ENCODE results near the gene KIZ.
A peak's percentile ranks its signal among the peaks of the same experiment; 100 is the strongest.

KIZ gene

GRCh38 chr20:21105429-21106170, 20.3 kb upstream of the KIZ start:
- DNase-seq (ENCODE audit: low spot score), result no peak

- no peak for DNase-seq (ENCODE audit: low spot score)
Measured at GRCh38 chr20:21106171-21107017, 19.5 kb upstream of the KIZ start, which contains the start of gene LINC00237. TSS of gene LINC00237 (minus strand) at chr20:21106358.

GRCh38 chr20:21109144-21109543, 16.7 kb upstream of the KIZ start:
- no peak for DNase-seq (ENCODE audit: low spot score)

- no peak for DNase-seq (ENCODE audit: low spot score)
Measured at GRCh38 chr20:21110811-21111210, 15.1 kb upstream of the KIZ start.

- DNase-seq (ENCODE audit: low spot score), result no peak
Measured at GRCh38 chr20:21111416-21111815, 14.5 kb upstream of the KIZ start.

GRCh38 chr20:21113697-21114096, 12.2 kb upstream of the KIZ start:
- no peak for DNase-seq (ENCODE audit: low spot score)

GRCh38 chr20:21114584-21114983, 11.3 kb upstream of the KIZ start:
- no peak for DNase-seq (ENCODE audit: low spot score)

- DNase-seq (ENCODE audit: low spot score), result no peak
Measured at GRCh38 chr20:21117521-21117920, 8.4 kb upstream of the KIZ start.

GRCh38 chr20:21118138-21118537, 7.7 kb upstream of the KIZ start:
- no peak for DNase-seq (ENCODE audit: low spot score)

- no peak for DNase-seq (ENCODE audit: low spot score)
Measured at GRCh38 chr20:21118782-21119181, 7.1 kb upstream of the KIZ start.

GRCh38 chr20:21124190-21124589, 1.7 kb upstream of the KIZ start:
- DNase-seq (ENCODE audit: low spot score), result no peak

- DNase-seq (ENCODE audit: low spot score), result peak; percentile 69
Measured at GRCh38 chr20:21125072-21125848, 622 bp upstream of the KIZ start.

GRCh38 chr20:21126581-21126870, 644 bp downstream of the KIZ start:
- no peak for DNase-seq (ENCODE audit: low spot score)

GRCh38 chr20:21127201-21127981, 1.5 kb downstream of the KIZ start:
- no peak for DNase-seq (ENCODE audit: low spot score)

- no peak for DNase-seq (ENCODE audit: low spot score)
Measured at GRCh38 chr20:21129861-21130260, 4.0 kb downstream of the KIZ start.

- no peak for DNase-seq (ENCODE audit: low spot score)
Measured at GRCh38 chr20:21133404-21133803, 7.5 kb downstream of the KIZ start.

- DNase-seq (ENCODE audit: low spot score), result no peak
Measured at GRCh38 chr20:21133917-21134622, 8.2 kb downstream of the KIZ start.

GRCh38 chr20:21134883-21135493, 9.1 kb downstream of the KIZ start:
- no peak for DNase-seq (ENCODE audit: low spot score)

- DNase-seq (ENCODE audit: low spot score), result no peak
Measured at GRCh38 chr20:21136015-21136732, 10.3 kb downstream of the KIZ start.

GRCh38 chr20:21137078-21137477, 11.2 kb downstream of the KIZ start:
- DNase-seq (ENCODE audit: low spot score), result no peak
